KMS-11 (cell line): Measurements from ENCODE around the gene ARID1A.

Experiments used
- H2AFZ ChIP-seq: fragments of 200-600 bp; sonication (generic); 2 replicates; pipeline ENCODE4 v1.6.1; 2016; ENCODE audit warnings: antibody characterized with exemption, mixed run types, low read depth
- H3K27ac ChIP-seq: fragments of 200-600 bp; sonication (generic); 2 replicates; pipeline ENCODE4 v1.6.1; 2016; ENCODE audit warnings: mild to moderate bottlenecking, mixed run types
- H3K27me3 ChIP-seq: fragments of 200-600 bp; sonication (generic); 2 replicates; pipeline ENCODE4 v1.6.1; 2017; ENCODE audit warnings: mild to moderate bottlenecking, low read depth, mixed run types, moderate library complexity; ENCODE audit not compliant: insufficient read depth
- H3K36me3 ChIP-seq: fragments of 200-600 bp; sonication (generic); 2 replicates; pipeline ENCODE4 v1.6.1; 2017; ENCODE audit warnings: mild to moderate bottlenecking, mixed run types; ENCODE audit not compliant: insufficient read depth
- H3K4me1 ChIP-seq: fragments of 200-600 bp; sonication (generic); 2 replicates; pipeline ENCODE4 v1.6.1; 2016; ENCODE audit warnings: mild to moderate bottlenecking, low read depth, mixed run types; ENCODE audit not compliant: poor library complexity, severe bottlenecking
- H3K4me2 ChIP-seq: fragments of 200-600 bp; sonication (generic); 2 replicates; pipeline ENCODE4 v1.7.0; 2016; ENCODE audit warnings: mild to moderate bottlenecking, mixed run types
- H3K4me3 ChIP-seq: fragments of 200-600 bp; sonication (generic); IDR thresholded peaks from 2 replicates; pipeline ENCODE4 v1.6.1; 2017; ENCODE audit warnings: low read depth, low read length, mixed read lengths; ENCODE audit not compliant: insufficient read depth
- H3K79me2 ChIP-seq: fragments of 200-600 bp; sonication (generic); 2 replicates; pipeline ENCODE4 v1.6.1; 2016; ENCODE audit warnings: low read depth, mixed run types; ENCODE audit not compliant: insufficient read depth
- H3K9ac ChIP-seq: fragments of 200-600 bp; sonication (generic); 2 replicates; pipeline ENCODE4 v1.6.1; 2016; ENCODE audit warnings: mild to moderate bottlenecking, mixed run types
- H4K20me1 ChIP-seq: fragments of 200-600 bp; sonication (generic); 2 replicates; pipeline ENCODE4 v1.6.1; 2016; ENCODE audit warnings: mild to moderate bottlenecking, mixed run types; ENCODE audit not compliant: insufficient read depth
- CTCF ChIP-seq: fragments of 200-600 bp; sonication (generic); conservative IDR thresholded peaks from 2 replicates; pipeline ENCODE4 v1.6.1; 2017; ENCODE audit warnings: low read depth, mild to moderate bottlenecking, antibody characterized with exemption, low read length, moderate library complexity, mixed read lengths

ARID1A gene

GRCh38 chr1:26759531-26759930 lies 63.7 kb downstream of the ARID1A start:
- no peak overlapping the region for H3K4me2 ChIP-seq
- no peaks in the 10 kb centered on the region for H3K4me1 ChIP-seq
- no peaks in the 10 kb centered on the region for H4K20me1 ChIP-seq
- peaks cover 35% of the 10 kb centered on the region; the same call in 1 of the 2 replicates for H3K79me2 ChIP-seq
- H3K36me3 ChIP-seq, result peaks cover 8% of the 10 kb centered on the region; the same call in 1 of the 2 replicates
- H3K27ac ChIP-seq, result no peak overlapping the region
- TF ChIP-seq CTCF, result no peak
- no peaks in the 10 kb centered on the region for H3K27me3 ChIP-seq
- H3K9ac ChIP-seq, result no peak overlapping the region
- H2AFZ ChIP-seq, result no peak overlapping the region
- H3K4me3 ChIP-seq, result no peak overlapping the region

- Histone ChIP-seq H2AFZ (no peak overlapping the region), H3K79me2 (peaks cover 26% of the 10 kb centered on the region; the same call in 1 of the 2 replicates), H4K20me1 (no peaks in the 10 kb centered on the region), H3K9ac (no peak overlapping the region), H3K4me3 (no peak overlapping the region), H3K27ac (no peak overlapping the region), H3K4me2 (no peak overlapping the region), H3K27me3 (no peaks in the 10 kb centered on the region), H3K36me3 (peaks cover 12% of the 10 kb centered on the region; the same call in 1 of the 2 replicates), H3K4me1 (no peaks in the 10 kb centered on the region)
- no peak for TF ChIP-seq CTCF
Measured at GRCh38 chr1:26761217-26761616, 65.4 kb downstream of the ARID1A start.

- no peak overlapping the region for H3K4me3 ChIP-seq
- no peak overlapping the region for H3K27ac ChIP-seq
- peaks cover 9% of the 10 kb centered on the region for H3K4me1 ChIP-seq
- TF ChIP-seq CTCF, result no peak
- H3K36me3 ChIP-seq, result peaks cover 11% of the 10 kb centered on the region; the same call in 1 of the 2 replicates
- H3K27me3 ChIP-seq, result no peaks in the 10 kb centered on the region
- no peak overlapping the region for H3K9ac ChIP-seq
- no peak overlapping the region for H2AFZ ChIP-seq
- H3K79me2 ChIP-seq, result no peaks in the 10 kb centered on the region; the same call in 1 of the 2 replicates
- no peak overlapping the region for H3K4me2 ChIP-seq
- 0 out of 2 replicates have a peak, but pooled peaks cover 4% of the 10 kb centered on the region for H4K20me1 ChIP-seq
Measured at GRCh38 chr1:26767714-26768113, 71.9 kb downstream of the ARID1A start.

- Histone ChIP-seq H2AFZ (no peak overlapping the region), H3K4me3 (no peak overlapping the region), H3K79me2 (no peaks in the 10 kb centered on the region; the same call in 1 of the 2 replicates), H3K36me3 (peaks cover 11% of the 10 kb centered on the region; the same call in 1 of the 2 replicates), H3K4me2 (no peak overlapping the region), H3K27ac (no peak overlapping the region), H3K9ac (no peak overlapping the region), H4K20me1 (0 out of 2 replicates have a peak, but pooled peaks cover 4% of the 10 kb centered on the region), H3K27me3 (no peaks in the 10 kb centered on the region), H3K4me1 (peaks cover 9% of the 10 kb centered on the region)
- TF ChIP-seq CTCF, result no peak
Measured at GRCh38 chr1:26768755-26769154, 72.9 kb downstream of the ARID1A start.
